IPS-18a (cell line): ENCODE measurements around the gene ELP2.
"Not testable (repeated sequence)": the region's sequence is repeated elsewhere in the genome, so short reads cannot be mapped to it uniquely, and the experiment has no call there.

Experiments used
- H3K27ac ChIP-seq: one replicate; pipeline ENCODE4 v1.5.1; 2013; ENCODE audit warnings: low read length
- H3K27me3 ChIP-seq: one replicate; pipeline ENCODE4 v1.6.1; 2013; ENCODE audit warnings: mild to moderate bottlenecking, low read length; ENCODE audit not compliant: control insufficient read depth, insufficient read depth
- H3K36me3 ChIP-seq: one replicate; pipeline ENCODE4 v1.6.1; 2013; ENCODE audit warnings: low read depth, low read length; ENCODE audit not compliant: control insufficient read depth
- H3K4me1 ChIP-seq: one replicate; pipeline ENCODE4 v1.6.1; 2013; ENCODE audit warnings: low read depth, low read length; ENCODE audit not compliant: control insufficient read depth
- H3K4me3 ChIP-seq: one replicate; pipeline ENCODE4 v1.5.1; 2013; ENCODE audit warnings: low read length
- H3K9ac ChIP-seq: one replicate; pipeline ENCODE4 v1.6.1; 2013; ENCODE audit warnings: mild to moderate bottlenecking, low read length, moderate library complexity
- H3K9me3 ChIP-seq: one replicate; pipeline ENCODE4 v1.6.1; 2013; ENCODE audit warnings: low read depth, low read length; ENCODE audit not compliant: control insufficient read depth

Gene ELP2

GRCh38 chr18:36167692-36168218 is 38.1 kb downstream of the ELP2 start:
- H3K9ac ChIP-seq = no peak overlapping the region
- H3K9me3 ChIP-seq = no peaks in the 10 kb centered on the region
- H3K4me3 ChIP-seq = no peak overlapping the region
- no peaks in the 10 kb centered on the region for H3K4me1 ChIP-seq
- H3K27ac ChIP-seq = no peak overlapping the region
- peaks cover 63% of the 10 kb centered on the region for H3K36me3 ChIP-seq
- no peaks in the 10 kb centered on the region for H3K27me3 ChIP-seq

- H3K9me3 ChIP-seq, H3K4me3 ChIP-seq, H3K27ac ChIP-seq, H3K27me3 ChIP-seq, H3K9ac ChIP-seq, H3K4me1 ChIP-seq: not testable (repeated sequence)
- peaks cover 64% of the 10 kb centered on the region for H3K36me3 ChIP-seq
These were observed 38.6 kb downstream of the ELP2 start for GRCh38 chr18:36168296-36168695.

- H3K36me3 ChIP-seq = peaks cover 65% of the 10 kb centered on the region
- H3K9ac ChIP-seq = no peak overlapping the region
- H3K4me1 ChIP-seq = no peaks in the 10 kb centered on the region
- no peaks in the 10 kb centered on the region for H3K27me3 ChIP-seq
- H3K4me3 ChIP-seq = no peak overlapping the region
- H3K9me3 ChIP-seq = no peaks in the 10 kb centered on the region
- H3K27ac ChIP-seq = no peak overlapping the region
These were observed 40.2 kb downstream of the ELP2 start for GRCh38 chr18:36169938-36170337.

- Histone ChIP-seq H3K36me3 (peaks cover 51% of the 10 kb centered on the region), H3K27me3 (no peaks in the 10 kb centered on the region), H3K9me3 (no peaks in the 10 kb centered on the region), H3K27ac (no peak overlapping the region), H3K9ac (no peak overlapping the region), H3K4me3 (no peak overlapping the region), H3K4me1 (no peaks in the 10 kb centered on the region)
These were observed 45.8 kb downstream of the ELP2 start for GRCh38 chr18:36175481-36175880.

- Histone ChIP-seq H3K9ac (no peak overlapping the region), H3K4me1 (no peaks in the 10 kb centered on the region), H3K27ac (no peak overlapping the region), H3K27me3 (no peaks in the 10 kb centered on the region), H3K36me3 (peaks cover 46% of the 10 kb centered on the region), H3K9me3 (no peaks in the 10 kb centered on the region), H3K4me3 (no peak overlapping the region)
These were observed 46.5 kb downstream of the ELP2 start for GRCh38 chr18:36176177-36176584.

- Histone ChIP-seq H3K4me1 (no peaks in the 10 kb centered on the region), H3K9me3 (no peaks in the 10 kb centered on the region), H3K36me3 (peaks cover 41% of the 10 kb centered on the region), H3K27me3 (no peaks in the 10 kb centered on the region), H3K4me3 (no peak overlapping the region), H3K27ac (no peak overlapping the region), H3K9ac (no peak overlapping the region)
These were observed 47.0 kb downstream of the ELP2 start for GRCh38 chr18:36176711-36177110.

GRCh38 chr18:36177913-36178312 is 48.2 kb downstream of the ELP2 start:
- H3K27ac ChIP-seq = no peak overlapping the region
- H3K9me3 ChIP-seq = no peaks in the 10 kb centered on the region
- H3K9ac ChIP-seq = no peak overlapping the region
- no peaks in the 10 kb centered on the region for H3K4me1 ChIP-seq
- no peaks in the 10 kb centered on the region for H3K27me3 ChIP-seq
- H3K4me3 ChIP-seq = no peak overlapping the region
- H3K36me3 ChIP-seq = peaks cover 30% of the 10 kb centered on the region

GRCh38 chr18:36179562-36180355 is 50.1 kb downstream of the ELP2 start:
- Histone ChIP-seq H3K9me3 (no peaks in the 10 kb centered on the region), H3K27ac (no peak overlapping the region), H3K36me3 (peaks cover 14% of the 10 kb centered on the region)

GRCh38 chr18:36181441-36181840 is 51.7 kb downstream of the ELP2 start:
- Histone ChIP-seq H3K4me3 (no peak overlapping the region), H3K27ac (no peak overlapping the region), H3K27me3 (peaks cover 13% of the 10 kb centered on the region), H3K9me3 (no peaks in the 10 kb centered on the region), H3K4me1 (no peaks in the 10 kb centered on the region), H3K9ac (no peak overlapping the region), H3K36me3 (peaks cover 2% of the 10 kb centered on the region)

More at GRCh38 chr18:36179562-36180355, 50.1 kb downstream of the ELP2 start:
- no peaks in the 10 kb centered on the region for H3K4me1 ChIP-seq
- no peak overlapping the region for H3K9ac ChIP-seq
- no peak overlapping the region for H3K4me3 ChIP-seq
- no peaks in the 10 kb centered on the region for H3K27me3 ChIP-seq

- Histone ChIP-seq H3K4me1 (no peaks in the 10 kb centered on the region), H3K4me3 (no peak overlapping the region), H3K9me3 (no peaks in the 10 kb centered on the region), H3K27ac (no peak overlapping the region), H3K36me3 (no peaks in the 10 kb centered on the region), H3K9ac (no peak overlapping the region), H3K27me3 (peaks cover 19% of the 10 kb centered on the region)
These were observed 52.3 kb downstream of the ELP2 start for GRCh38 chr18:36181898-36182506.

- H3K4me1 ChIP-seq = no peaks in the 10 kb centered on the region
- no peak overlapping the region for H3K4me3 ChIP-seq
- no peaks in the 10 kb centered on the region for H3K36me3 ChIP-seq
- H3K27me3 ChIP-seq = peaks cover 27% of the 10 kb centered on the region
- H3K27ac ChIP-seq = no peak overlapping the region
- no peak overlapping the region for H3K9ac ChIP-seq
- H3K9me3 ChIP-seq = no peaks in the 10 kb centered on the region
These were observed 53.3 kb downstream of the ELP2 start for GRCh38 chr18:36183033-36183432.

- no peak overlapping the region for H3K9ac ChIP-seq
- no peaks in the 10 kb centered on the region for H3K36me3 ChIP-seq
- no peaks in the 10 kb centered on the region for H3K9me3 ChIP-seq
- peaks cover 7% of the 10 kb centered on the region for H3K4me1 ChIP-seq
- no peak overlapping the region for H3K4me3 ChIP-seq
- H3K27me3 ChIP-seq = peaks cover 37% of the 10 kb centered on the region
- H3K27ac ChIP-seq = no peak overlapping the region
These were observed 54.3 kb downstream of the ELP2 start for GRCh38 chr18:36183987-36184386.
